NT2/D1 (cell line): ENCODE measurements around the gene GADD45B.

Source experiments
- DNase-seq: peaks from one replicate; pipeline ENCODE4 v3.0.0-alpha.2; 2011; ENCODE audit warnings: low read depth, low spot score
- H3K27me3 ChIP-seq: 2 replicates; pipeline ENCODE4 v1.6.0; 2011; ENCODE audit warnings: mild to moderate bottlenecking; ENCODE audit not compliant: insufficient read length, insufficient read depth
- H3K36me3 ChIP-seq: 2 replicates; pipeline ENCODE4 v1.6.1; 2011; ENCODE audit warnings: mild to moderate bottlenecking, low read length, mixed read lengths; ENCODE audit not compliant: insufficient read depth, insufficient read length
- H3K4me1 ChIP-seq: 2 replicates; pipeline ENCODE4 v1.5.1; 2011; ENCODE audit not compliant: insufficient read depth, insufficient read length
- H3K4me3 ChIP-seq: 2 replicates; pipeline ENCODE4 v1.5.1; 2011; ENCODE audit warnings: low read depth; ENCODE audit not compliant: insufficient read length
- H3K9ac ChIP-seq: 2 replicates; pipeline ENCODE4 v1.6.0; 2011; ENCODE audit warnings: low read depth; ENCODE audit not compliant: insufficient read length
- H3K9me3 ChIP-seq: 2 replicates; pipeline ENCODE4 v1.5.1; 2011; ENCODE audit warnings: mild to moderate bottlenecking, low read length; ENCODE audit not compliant: insufficient read depth
- SUZ12 ChIP-seq: IDR thresholded peaks from 2 replicates; pipeline ENCODE4 v1.6.1; 2011; ENCODE audit not compliant: insufficient read length, insufficient read depth; ENCODE audit errors: extremely low read depth
- YY1 ChIP-seq: IDR thresholded peaks from 2 replicates; pipeline ENCODE4 v1.6.1; 2011; ENCODE audit not compliant: insufficient read length, insufficient read depth
- ZNF274 ChIP-seq: IDR thresholded peaks from 2 replicates; pipeline ENCODE4 v1.6.1; 2011; ENCODE audit warnings: mild to moderate bottlenecking, low read depth, low read length

GADD45B gene

GRCh38 chr19:2519482-2519881, 43.6 kb downstream of the GADD45B start:
- Histone ChIP-seq H3K9ac (no peak overlapping the region), H3K4me3 (no peak overlapping the region), H3K9me3 (no peaks in the 10 kb centered on the region), H3K27me3 (no peaks in the 10 kb centered on the region), H3K36me3 (no peaks in the 10 kb centered on the region), H3K4me1 (peaks cover 22% of the 10 kb centered on the region)
- no peak for TF ChIP-seq SUZ12
- TF ChIP-seq YY1, result no peak
- TF ChIP-seq ZNF274, result no peak
- DNase-seq, result no peak

- Histone ChIP-seq H3K36me3 (no peaks in the 10 kb centered on the region), H3K9ac (no peak overlapping the region), H3K9me3 (no peaks in the 10 kb centered on the region), H3K4me1 (peaks cover 17% of the 10 kb centered on the region), H3K27me3 (no peaks in the 10 kb centered on the region), H3K4me3 (no peak overlapping the region)
- no peak for TF ChIP-seq ZNF274
- TF ChIP-seq YY1, result no peak
- no peak for TF ChIP-seq SUZ12
- DNase-seq, result no peak
Measured at GRCh38 chr19:2523630-2524311, 47.8 kb downstream of the GADD45B start.

GRCh38 chr19:2524361-2524839, 48.5 kb downstream of the GADD45B start:
- Histone ChIP-seq H3K9me3 (no peaks in the 10 kb centered on the region), H3K4me3 (peak overlapping the region; percentile 24), H3K27me3 (no peaks in the 10 kb centered on the region), H3K36me3 (no peaks in the 10 kb centered on the region), H3K9ac (peak overlapping the region; percentile 78), H3K4me1 (peaks cover 19% of the 10 kb centered on the region)
- DNase-seq, result no peak
- TF ChIP-seq ZNF274, result no peak
- TF ChIP-seq YY1, result no peak
- no peak for TF ChIP-seq SUZ12

- Histone ChIP-seq H3K36me3 (no peaks in the 10 kb centered on the region), H3K27me3 (no peaks in the 10 kb centered on the region), H3K9me3 (no peaks in the 10 kb centered on the region), H3K9ac (peak overlapping the region; percentile 78), H3K4me3 (peak overlapping the region; percentile 24), H3K4me1 (peaks cover 19% of the 10 kb centered on the region)
- no peak for DNase-seq
- TF ChIP-seq ZNF274 (no peak), YY1 (no peak), SUZ12 (no peak)
Measured at GRCh38 chr19:2524840-2525723, 49.2 kb downstream of the GADD45B start.

- H3K36me3 ChIP-seq, result no peaks in the 10 kb centered on the region
- TF ChIP-seq SUZ12, result no peak
- no peak for TF ChIP-seq ZNF274
- no peak for TF ChIP-seq YY1
- H3K4me1 ChIP-seq, result peaks cover 19% of the 10 kb centered on the region
- no peaks in the 10 kb centered on the region for H3K27me3 ChIP-seq
- no peak overlapping the region for H3K4me3 ChIP-seq
- H3K9me3 ChIP-seq, result 0 out of 2 replicates have a peak, but pooled peaks cover 1% of the 10 kb centered on the region
- H3K9ac ChIP-seq, result no peak overlapping the region
- no peak for DNase-seq
Measured at GRCh38 chr19:2527171-2527570, 51.2 kb downstream of the GADD45B start.

- peaks cover 19% of the 10 kb centered on the region for H3K4me1 ChIP-seq
Measured at GRCh38 chr19:2527686-2528085, 51.8 kb downstream of the GADD45B start.

More at GRCh38 chr19:2527686-2528085, 51.8 kb downstream of the GADD45B start:
- H3K36me3 ChIP-seq, result no peaks in the 10 kb centered on the region
- H3K9ac ChIP-seq, result no peak overlapping the region
- no peak overlapping the region for H3K4me3 ChIP-seq
- DNase-seq, result no peak
- peaks cover 6% of the 10 kb centered on the region for H3K9me3 ChIP-seq
- TF ChIP-seq YY1 (no peak), ZNF274 (no peak), SUZ12 (no peak)
- H3K27me3 ChIP-seq, result no peaks in the 10 kb centered on the region
